SK-N-SH (cell line): ENCODE results near the gene NDST4. TPM values are rescaled to one million over a fixed set of nuclear protein-coding genes. Genes with fewer than 3 reads are reported as not detected.

Experiments
- CTCF ChIA-PET: fragments of 300-600, 350-600 bp; formaldehyde crosslinking; extraction: SDS; loops from one replicate; lab custom pipeline; 2021; lab: Yijun Ruan, JAX
- POLR2A ChIA-PET: fragments of 350-600 bp; sonication (Branson Sonifier 250); formaldehyde crosslinking; extraction: SDS; loops from one replicate; lab custom pipeline; 2020; ENCODE audit warnings: antibody characterized with exemption, inconsistent platforms; lab: Yijun Ruan, JAX
- DNase-seq: peaks from one replicate; pipeline ENCODE4 v3.0.0; 2012
- H2AFZ ChIP-seq: fragments of 200-600 bp; sonication (generic); 2 replicates; pipeline ENCODE4 v1.8.1; 2016; ENCODE audit warnings: antibody characterized with exemption, mild to moderate bottlenecking, low read depth
- H3F3A ChIP-seq: fragments of 200-600 bp; sonication (generic); replicated peaks from 2 replicates; pipeline ENCODE3; 2016; ENCODE audit warnings: antibody characterized with exemption, mild to moderate bottlenecking; ENCODE audit not compliant: insufficient read depth
- H3K27ac ChIP-seq, 2 experiments: fragments of 200-500 bp in 1 of 2; fragments of 200-600 bp in 1 of 2; sonication (Bioruptor generic) in 1 of 2; sonication (generic), shearing (Covaris generic) in 1 of 2; 2 replicates each; pipeline versions ENCODE4 v1.5.1 to v1.6.1; 2014 to 2016; ENCODE audit warnings: low read depth in 2 of 2, inconsistent platforms in 1 of 2, low read length in 1 of 2, mild to moderate bottlenecking in 1 of 2, mixed read lengths in 1 of 2
- H3K27me3 ChIP-seq: fragments of 200-600 bp; sonication (generic), shearing (Covaris generic); 2 replicates; pipeline ENCODE4 v1.6.1; 2016; ENCODE audit warnings: mixed run types; ENCODE audit not compliant: insufficient read depth
- H3K36me3 ChIP-seq, 2 experiments: fragments of 200-500 bp in 1 of 2; fragments of 200-600 bp in 1 of 2; sonication (Bioruptor generic) in 1 of 2; sonication (generic) in 1 of 2; replicated peaks in 1 of 2; 2 replicates each; pipeline versions ENCODE3 to v1.5.1; 2014 to 2016; ENCODE audit warnings: low read length in 1 of 2, mild to moderate bottlenecking in 1 of 2; ENCODE audit not compliant: insufficient read depth in 2 of 2, control insufficient read depth in 1 of 2
- H3K4me1 ChIP-seq, 2 experiments: fragments of 200-500 bp in 1 of 2; fragments of 200-600 bp in 1 of 2; sonication (Bioruptor generic) in 1 of 2; sonication (generic), shearing (Covaris generic) in 1 of 2; 2 replicates each; pipeline versions ENCODE4 v1.5.1 to v1.6.1; 2014 to 2016; ENCODE audit warnings: low read depth in 1 of 2, low read length in 1 of 2, mixed run types in 1 of 2; ENCODE audit not compliant: insufficient read depth in 2 of 2, control insufficient read depth in 1 of 2
- H3K4me2 ChIP-seq: fragments of 200-600 bp; sonication (generic), shearing (Covaris generic); 2 replicates; pipeline ENCODE4 v1.6.1; 2017; ENCODE audit warnings: mixed run types
- H3K4me3 ChIP-seq, 2 experiments: fragments of 200-500 bp in 1 of 2; fragments of 200-600 bp in 1 of 2; sonication (Bioruptor generic) in 1 of 2; sonication (generic), shearing (Covaris generic) in 1 of 2; 2 replicates each; pipeline versions ENCODE4 v1.5.1 to v1.8.1; 2014 to 2016; ENCODE audit warnings: low read depth in 2 of 2, inconsistent platforms in 1 of 2, low read length in 1 of 2, mild to moderate bottlenecking in 1 of 2, mixed read lengths in 1 of 2, moderate library complexity in 1 of 2
- H3K79me2 ChIP-seq: fragments of 200-600 bp; sonication (generic); 2 replicates; pipeline ENCODE4 v1.8.1; 2017; ENCODE audit warnings: mild to moderate bottlenecking; ENCODE audit not compliant: insufficient read depth
- H3K9ac ChIP-seq: fragments of 200-600 bp; sonication (generic); 2 replicates; pipeline ENCODE4 v1.6.1; 2017; ENCODE audit warnings: mixed run types
- H3K9me2 ChIP-seq: fragments of 200-600 bp; sonication (generic); 2 replicates; pipeline ENCODE4 v1.6.1; 2017; ENCODE audit warnings: mixed run types
- H3K9me3 ChIP-seq: fragments of 200-600 bp; sonication (generic); 2 replicates; pipeline ENCODE4 v1.6.1; 2017; ENCODE audit warnings: mixed run types, mild to moderate bottlenecking, moderate library complexity
- H4K20me1 ChIP-seq: fragments of 200-600 bp; sonication (generic); 2 replicates; pipeline ENCODE4 v1.6.1; 2017; ENCODE audit warnings: mild to moderate bottlenecking, mixed run types; ENCODE audit not compliant: insufficient read depth
- CHD2 ChIP-seq: fragments of 150-350 bp; IDR thresholded peaks from 2 replicates; pipeline ENCODE4 v1.6.1; 2018; ENCODE audit warnings: low read length; ENCODE audit not compliant: partially characterized antibody
- ELF1 ChIP-seq: IDR thresholded peaks from 2 replicates; pipeline ENCODE4 v1.4.0; 2012
- EZH2phosphoT487 ChIP-seq: fragments of 200-600 bp; sonication (generic); IDR thresholded peaks from 2 replicates; pipeline ENCODE4 v1.6.1; 2017; ENCODE audit warnings: low read depth, mixed run types, mild to moderate bottlenecking, antibody characterized with exemption, moderate library complexity, borderline replicate concordance
- FOXJ3 ChIP-seq: sonication (generic); formaldehyde crosslinking; IDR thresholded peaks from 2 replicates; pipeline ENCODE4 v1.5.1; 2020; ENCODE audit warnings: mild to moderate bottlenecking, missing genetic modification reagents
- MEF2A ChIP-seq: IDR thresholded peaks from 2 replicates; pipeline ENCODE4 v1.4.0; 2012; ENCODE audit warnings: low read depth, borderline replicate concordance
- NFIC ChIP-seq: IDR thresholded peaks from 2 replicates; pipeline ENCODE4 v1.4.0; 2012; ENCODE audit warnings: borderline replicate concordance
- NRF1 ChIP-seq: IDR thresholded peaks from 2 replicates; pipeline ENCODE4 v1.6.1; 2012; ENCODE audit warnings: low read depth, mild to moderate bottlenecking, low read length
- POLR2AphosphoS5 ChIP-seq: IDR thresholded peaks from 2 replicates; pipeline ENCODE4 v1.6.1; 2012; ENCODE audit warnings: low read depth, low read length
- REST ChIP-seq: IDR thresholded peaks from 2 replicates; pipeline ENCODE4 v1.6.1; 2012; ENCODE audit warnings: mild to moderate bottlenecking, low read depth, low read length, moderate library complexity
- RFX5 ChIP-seq: IDR thresholded peaks from 2 replicates; pipeline ENCODE4 v1.6.1; 2012; ENCODE audit warnings: mild to moderate bottlenecking, improper control_type of control experiment, low read length
- RXRA ChIP-seq: IDR thresholded peaks from 2 replicates; pipeline ENCODE4 v1.4.0; 2012; ENCODE audit warnings: low read depth, mild to moderate bottlenecking, borderline replicate concordance
- TAF1 ChIP-seq: IDR thresholded peaks from 2 replicates; pipeline ENCODE4 v1.6.1; 2012; ENCODE audit warnings: low read depth, mild to moderate bottlenecking, low read length, moderate library complexity, borderline replicate concordance
- TCF12 ChIP-seq: IDR thresholded peaks from 2 replicates; pipeline ENCODE4 v1.4.0; 2012
- USF2 ChIP-seq: fragments of 150-350 bp; IDR thresholded peaks from 2 replicates; pipeline ENCODE4 v1.6.1; 2017; ENCODE audit warnings: antibody characterized with exemption, low read length, low read depth, borderline replicate concordance
- YY1 ChIP-seq: IDR thresholded peaks from 2 replicates; pipeline ENCODE4 v1.4.0; 2012; ENCODE audit warnings: low read depth, mild to moderate bottlenecking
- ZBTB33 ChIP-seq: IDR thresholded peaks from 2 replicates; pipeline ENCODE4 v1.4.0; 2012; ENCODE audit warnings: low read depth, borderline replicate concordance
- WGBS: methylation state at CpG from one replicate; pipeline ENCODE4 v1.1.6; 2017; ENCODE audit warnings: low lambda C conversion rate; 5-methylcytosine and 5-hydroxymethylcytosine counted together
- polyA plus RNA-seq, 3 experiments: library from polyadenylated mRNA; depleted of rRNA; stranded (reverse); fragments of >200 nt; gene quantifications; 2 replicates each; pipeline ENCODE4 v1.2.3, GENCODE V29; 2012
- TF ChIP-seq, protein P1 (sequence below): IDR thresholded peaks from 2 replicates; pipeline ENCODE4; 2012

NDST4 gene
- polyA plus RNA-seq, 1 of the 3 experiments (the other 2 are of a cell fraction), result not detected

GRCh38 chr4:114860786-114861185 lies 252.6 kb downstream of the NDST4 start:
- Histone ChIP-seq H3K4me3 (no peak overlapping the region), H4K20me1 (no peaks in the 10 kb centered on the region), H3K36me3 (no peaks in the 10 kb centered on the region), H3F3A (no peaks in the 10 kb centered on the region), H3K79me2 (no peaks in the 10 kb centered on the region), H3K4me2 (no peak overlapping the region), H3K9me2 (no peaks in the 10 kb centered on the region), H3K27ac (no peak overlapping the region), H3K27me3 (no peaks in the 10 kb centered on the region), H3K9ac (no peak overlapping the region), H3K9me3 (no peaks in the 10 kb centered on the region), H3K4me1 (no peaks in the 10 kb centered on the region), H2AFZ (no peak overlapping the region)
- DNase-seq, result no peak
- TF ChIP-seq RFX5 (no peak), POLR2AphosphoS5 (no peak), NRF1 (no peak), USF2 (no peak), ZBTB33 (no peak), ELF1 (no peak), NFIC (no peak), YY1 (no peak), FOXJ3 (no peak), CHD2 (no peak), TCF12 (no peak), MEF2A (no peak), EZH2phosphoT487 (no peak), REST (no peak), TAF1 (no peak), RXRA (no peak)
- TF ChIP-seq, protein P1, sequence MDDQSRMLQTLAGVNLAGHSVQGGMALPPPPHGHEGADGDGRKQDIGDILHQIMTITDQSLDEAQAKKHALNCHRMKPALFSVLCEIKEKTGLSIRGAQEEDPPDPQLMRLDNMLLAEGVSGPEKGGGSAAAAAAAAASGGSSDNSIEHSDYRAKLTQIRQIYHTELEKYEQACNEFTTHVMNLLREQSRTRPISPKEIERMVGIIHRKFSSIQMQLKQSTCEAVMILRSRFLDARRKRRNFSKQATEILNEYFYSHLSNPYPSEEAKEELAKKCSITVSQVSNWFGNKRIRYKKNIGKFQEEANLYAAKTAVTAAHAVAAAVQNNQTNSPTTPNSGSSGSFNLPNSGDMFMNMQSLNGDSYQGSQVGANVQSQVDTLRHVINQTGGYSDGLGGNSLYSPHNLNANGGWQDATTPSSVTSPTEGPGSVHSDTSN, result no peak
- WGBS, result 5% methylated on average over 1 of the region's 1 CpG
- ChIA-PET POLR2A (no interaction called here), CTCF (no interaction called here)
